CD1c-positive myeloid dendritic cell (primary cell): ENCODE results near the gene FAM81A.

Source experiments
- DNase-seq: peaks from one replicate; pipeline ENCODE4 v3.0.0-alpha.2; 2016; ENCODE audit errors: extremely low spot score

Gene FAM81A

GRCh38 chr15:59437817-59438624, at the start of gene FAM81A:
Gene FAM81A (plus strand): TSS chr15:59438186. CDS start chr15:59458627, 20,441 bp downstream.
- DNase-seq = peak; percentile 68

GRCh38 chr15:59388670-59389069, 49.3 kb upstream of the FAM81A start:
- DNase-seq = peak; percentile 63

GRCh38 chr15:59392299-59392698, 45.7 kb upstream of the FAM81A start:
- DNase-seq = no peak

- DNase-seq = no peak
Observed at GRCh38 chr15:59394166-59394661, 43.8 kb upstream of the FAM81A start.

GRCh38 chr15:59396211-59396610, 41.8 kb upstream of the FAM81A start:
- DNase-seq = no peak

- no peak for DNase-seq
Observed at GRCh38 chr15:59396679-59397078, 41.3 kb upstream of the FAM81A start.

- no peak for DNase-seq
Observed at GRCh38 chr15:59398220-59398619, 39.8 kb upstream of the FAM81A start.

- DNase-seq = peak; percentile 86
Observed at GRCh38 chr15:59399465-59400102, 38.4 kb upstream of the FAM81A start.

- peak; percentile 69 for DNase-seq
Observed at GRCh38 chr15:59400103-59400813, 37.7 kb upstream of the FAM81A start.

- peak; percentile 69 for DNase-seq
Observed at GRCh38 chr15:59401051-59401823, 36.7 kb upstream of the FAM81A start.

GRCh38 chr15:59401824-59402569, 36.0 kb upstream of the FAM81A start:
- no peak for DNase-seq

- DNase-seq = no peak
Observed at GRCh38 chr15:59405079-59405478, 32.9 kb upstream of the FAM81A start.

- peak; percentile 81 for DNase-seq
Observed at GRCh38 chr15:59406446-59406845, 31.5 kb upstream of the FAM81A start.

- peak; percentile 60 for DNase-seq
Observed at GRCh38 chr15:59407946-59408345, 30.0 kb upstream of the FAM81A start.

GRCh38 chr15:59410391-59410896, 27.5 kb upstream of the FAM81A start:
- DNase-seq = peak; percentile 75

GRCh38 chr15:59413577-59413976, 24.4 kb upstream of the FAM81A start:
- no peak for DNase-seq

- no peak for DNase-seq
Observed at GRCh38 chr15:59416816-59417215, 21.2 kb upstream of the FAM81A start.

- peak; percentile 54 for DNase-seq
Observed at GRCh38 chr15:59419170-59419569, 18.8 kb upstream of the FAM81A start.

GRCh38 chr15:59420108-59420507, 17.9 kb upstream of the FAM81A start:
- peak; percentile 37 for DNase-seq

- DNase-seq = no peak
Observed at GRCh38 chr15:59420986-59421618, 16.9 kb upstream of the FAM81A start.
